ENCODE results near the gene CAPN5.

- TF ChIP-seq CTCF (IDR thresholded peaks at IDR 0.05) (no peak), POLR2A (IDR thresholded peaks at IDR 0.05) (no peak)
Observed at GRCh38 chr11:77096591-77097019, 29.8 kb downstream of the CAPN5 start.
